ENCODE results near the gene SLC25A13. TPM values are rescaled to one million over a fixed set of nuclear protein-coding genes. Genes with fewer than 3 reads are reported as not detected.
"Not testable (repeated sequence)": the region's sequence is repeated elsewhere in the genome, so short reads cannot be mapped to it uniquely, and the experiment has no call there.

The SLC25A13 gene
- total RNA-seq, 2 donors from 2014 or later = 6.5 to 12.8 TPM

DNA sequence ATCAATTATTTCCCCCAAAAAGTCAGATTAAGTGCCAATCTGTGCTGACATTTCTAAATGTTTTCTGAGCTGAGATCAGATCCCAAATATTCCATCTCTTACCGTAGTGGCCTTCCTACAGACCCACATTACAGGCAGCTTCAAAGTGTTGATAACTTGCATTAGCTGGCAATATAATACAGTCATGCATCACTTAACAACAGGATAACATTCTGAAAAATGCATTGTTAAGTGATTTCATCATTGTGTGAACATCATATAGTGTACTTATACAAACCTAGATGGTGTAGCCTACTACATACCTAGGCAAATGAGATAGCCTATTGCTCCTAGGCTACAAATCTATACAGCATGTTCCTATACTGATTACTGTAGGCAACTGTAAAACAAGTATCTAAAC is 22.4 kb downstream of the SLC25A13 start:
- H3K27ac Mint-ChIP-seq = no peak overlapping the region
- no peak for ATAC-seq (replicated peaks)
- H3K4me1 Mint-ChIP-seq = peaks cover 16% of the 10 kb centered on the region
- no peaks in the 10 kb centered on the region for H3K9me3 Mint-ChIP-seq
- no peaks in the 10 kb centered on the region for H3K27me3 Mint-ChIP-seq
- no peak overlapping the region for H3K4me3 Mint-ChIP-seq
- peaks cover 22% of the 10 kb centered on the region for H3K36me3 Mint-ChIP-seq (ENCODE audit: low read depth)

DNA sequence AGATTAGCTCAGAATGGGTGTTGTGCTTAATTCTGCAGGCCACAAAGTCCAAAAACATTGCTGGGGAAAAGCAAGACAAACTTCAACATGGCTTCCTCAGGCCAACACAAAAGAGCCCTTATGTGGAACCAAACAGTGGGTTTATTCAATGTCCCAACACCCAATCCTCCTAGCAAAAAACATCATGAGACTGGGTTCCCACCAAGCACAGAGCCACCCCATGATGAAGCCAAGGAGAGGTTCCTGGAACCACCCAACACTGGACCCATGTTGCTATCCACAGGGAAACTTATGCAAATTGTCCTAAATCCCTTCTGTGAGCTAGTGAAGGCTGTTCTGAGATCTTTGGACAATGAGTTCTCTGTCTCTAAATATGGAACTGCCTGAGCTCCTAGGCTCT is 24.0 kb downstream of the SLC25A13 start:
- Mint-ChIP-seq H3K4me3 (no peak overlapping the region), H3K4me1 (peaks cover 4% of the 10 kb centered on the region), H3K27ac (no peak overlapping the region), H3K9me3 (no peaks in the 10 kb centered on the region), H3K36me3 (ENCODE audit: low read depth) (peaks cover 35% of the 10 kb centered on the region), H3K27me3 (no peaks in the 10 kb centered on the region)
- no peak for ATAC-seq (replicated peaks)

DNA sequence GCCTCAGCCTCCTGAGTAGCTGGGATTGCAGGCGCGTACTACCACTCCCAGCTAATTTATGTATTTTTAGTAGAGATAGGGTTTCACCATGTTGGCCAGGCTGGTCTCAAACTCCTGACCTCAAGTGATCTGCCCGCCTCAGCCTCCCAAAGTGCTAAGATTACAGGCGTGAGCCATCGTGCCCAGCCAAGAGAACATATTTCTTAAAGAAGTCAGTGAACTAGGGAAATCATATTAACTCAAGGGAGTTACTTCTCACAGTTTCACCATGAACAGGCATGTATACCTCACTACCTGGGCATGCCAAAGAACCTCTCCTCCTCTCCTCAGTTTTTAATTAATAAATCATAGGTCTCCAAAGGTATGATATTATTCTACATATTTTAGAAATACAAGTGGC is 24.5 kb downstream of the SLC25A13 start:
- not testable (repeated sequence) for H3K27ac Mint-ChIP-seq; H3K27me3 Mint-ChIP-seq; H3K9me3 Mint-ChIP-seq; H3K4me3 Mint-ChIP-seq; ATAC-seq (replicated peaks); H3K4me1 Mint-ChIP-seq
- H3K36me3 Mint-ChIP-seq (ENCODE audit: low read depth) = peaks cover 39% of the 10 kb centered on the region

DNA sequence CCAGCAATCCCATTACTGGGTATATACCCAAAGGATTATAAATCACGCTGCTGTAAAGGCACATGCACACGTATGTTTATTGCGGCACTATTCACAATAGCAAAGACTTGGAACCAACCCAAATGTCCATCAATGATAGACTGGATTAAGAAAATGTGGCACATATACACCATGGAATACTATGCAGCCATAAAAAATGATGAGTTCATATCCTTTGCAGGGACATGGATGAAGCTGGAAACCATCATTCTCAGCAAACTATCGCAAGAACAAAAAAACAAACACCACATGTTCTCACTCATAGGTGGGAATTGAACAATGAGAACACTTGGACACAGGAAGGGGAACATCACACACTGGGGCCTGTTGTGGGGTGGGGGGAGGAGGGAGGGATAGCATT is 28.0 kb downstream of the SLC25A13 start:
- H3K4me3 Mint-ChIP-seq; H3K9me3 Mint-ChIP-seq; ATAC-seq (replicated peaks); H3K4me1 Mint-ChIP-seq; H3K27ac Mint-ChIP-seq; H3K27me3 Mint-ChIP-seq: not testable (repeated sequence)
- H3K36me3 Mint-ChIP-seq (ENCODE audit: low read depth) = peaks cover 40% of the 10 kb centered on the region

DNA sequence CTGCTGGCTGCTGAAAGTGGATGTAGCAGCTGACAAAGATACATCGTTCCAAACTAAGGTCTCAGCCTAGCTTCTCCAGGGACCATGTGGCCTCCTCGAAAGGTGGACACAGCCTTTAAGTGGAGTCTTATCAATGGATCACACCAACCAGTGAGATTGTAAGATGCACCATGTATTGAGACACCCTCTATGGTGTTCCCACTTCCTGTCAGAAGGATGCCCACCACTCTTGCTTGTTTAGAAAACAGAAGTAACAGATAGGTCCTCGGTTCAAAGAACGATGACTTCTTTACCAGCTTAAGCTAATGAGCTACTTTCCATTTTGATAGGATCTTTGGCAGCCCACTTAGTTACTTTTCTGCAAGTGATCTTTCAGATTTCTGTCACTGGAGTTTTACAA is 34.3 kb downstream of the SLC25A13 start:
- H3K27ac Mint-ChIP-seq = no peak overlapping the region
- peaks cover 2% of the 10 kb centered on the region for H3K36me3 Mint-ChIP-seq (ENCODE audit: low read depth)
- no peak overlapping the region for H3K4me3 Mint-ChIP-seq
- ATAC-seq (replicated peaks) = no peak
- H3K27me3 Mint-ChIP-seq = no peaks in the 10 kb centered on the region
- H3K9me3 Mint-ChIP-seq = no peaks in the 10 kb centered on the region
- peaks cover 36% of the 10 kb centered on the region for H3K4me1 Mint-ChIP-seq

DNA sequence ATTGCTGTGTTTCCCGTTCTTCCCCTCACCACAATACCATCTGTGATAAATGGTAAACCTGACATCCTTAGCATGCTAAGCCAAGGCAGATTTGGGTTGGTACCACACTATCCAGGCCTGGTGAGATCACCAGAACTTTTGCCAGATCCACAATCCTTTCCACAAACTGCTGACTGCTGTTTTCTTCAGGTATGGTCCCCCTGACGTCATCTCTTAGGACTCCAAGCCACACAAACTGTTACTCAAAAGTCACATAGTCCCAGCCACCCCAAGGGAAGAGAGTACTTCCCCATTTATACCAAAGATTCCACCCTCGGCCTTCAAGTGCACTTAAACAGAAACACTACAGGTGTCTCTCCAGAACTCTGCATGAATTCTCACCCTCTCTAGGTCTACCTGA is 34.8 kb downstream of the SLC25A13 start:
- Mint-ChIP-seq H3K36me3 (ENCODE audit: low read depth) (no peaks in the 10 kb centered on the region), H3K27ac (no peak overlapping the region), H3K9me3 (no peaks in the 10 kb centered on the region), H3K27me3 (no peaks in the 10 kb centered on the region), H3K4me1 (peaks cover 36% of the 10 kb centered on the region), H3K4me3 (no peak overlapping the region)
- ATAC-seq (replicated peaks) = no peak

DNA sequence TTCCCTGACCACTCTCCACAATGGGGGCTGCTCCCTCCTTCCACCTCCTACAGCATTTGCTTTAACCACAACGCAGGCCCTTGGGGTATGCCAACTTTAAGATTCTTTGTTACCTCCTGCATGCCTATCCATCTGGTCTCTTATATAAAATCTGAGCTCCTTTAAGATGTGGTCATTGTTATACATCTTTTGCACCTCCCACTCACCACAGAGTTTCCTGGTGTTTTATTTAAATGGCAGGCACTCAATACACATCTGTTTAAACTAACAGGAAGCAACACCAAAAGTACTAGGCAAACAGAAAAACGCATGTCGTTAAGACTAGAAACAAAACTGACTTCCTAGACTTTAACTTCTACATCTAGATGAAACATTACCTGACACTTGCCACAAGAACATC is 36.3 kb downstream of the SLC25A13 start:
- Mint-ChIP-seq H3K27me3 (no peaks in the 10 kb centered on the region), H3K27ac (peak overlapping the region; percentile 85), H3K36me3 (ENCODE audit: low read depth) (no peaks in the 10 kb centered on the region), H3K9me3 (no peaks in the 10 kb centered on the region), H3K4me3 (peak overlapping the region; percentile 71), H3K4me1 (peaks cover 30% of the 10 kb centered on the region)
- peak; percentile 64 for ATAC-seq (replicated peaks)

DNA sequence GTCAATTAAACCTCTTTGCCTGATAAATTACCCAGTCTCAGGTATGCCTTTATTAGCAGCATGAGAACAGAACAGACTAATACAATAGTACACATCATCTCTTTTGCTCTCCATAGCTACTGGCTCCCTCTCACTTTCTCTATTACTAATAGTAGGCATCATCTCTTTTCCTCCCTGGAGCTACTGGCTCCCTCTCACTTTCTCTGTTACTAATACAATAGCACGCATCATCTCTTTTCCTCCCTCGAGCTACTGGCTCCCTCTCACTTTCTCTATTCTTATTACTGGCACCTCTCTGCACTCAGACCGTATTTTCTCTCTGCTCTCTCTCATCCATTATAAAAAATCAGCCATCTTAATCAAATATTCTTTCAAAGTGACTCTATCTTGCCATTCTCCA is 37.1 kb downstream of the SLC25A13 start:
- peak; percentile 89 for ATAC-seq (replicated peaks)
- no peaks in the 10 kb centered on the region for H3K36me3 Mint-ChIP-seq (ENCODE audit: low read depth)

DNA sequence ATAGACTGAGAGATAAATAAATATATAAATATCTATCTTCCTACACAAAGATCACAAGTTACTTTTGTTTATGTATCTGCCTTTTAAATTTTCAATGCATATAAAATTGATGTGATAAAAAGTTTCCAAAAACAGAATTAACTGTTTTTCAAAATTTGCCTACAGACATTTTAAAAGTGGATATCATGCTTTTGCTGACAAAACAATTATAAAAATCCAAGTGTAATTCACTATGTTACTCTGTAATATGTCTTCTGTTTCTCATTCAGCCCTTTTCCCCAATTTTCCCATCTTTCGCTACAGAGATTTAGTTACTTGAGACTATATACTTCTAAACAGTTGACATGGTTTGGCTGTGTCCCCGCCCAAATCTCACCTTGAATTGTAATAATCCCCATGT is 37.7 kb downstream of the SLC25A13 start:
- Mint-ChIP-seq H3K4me1 (peaks cover 27% of the 10 kb centered on the region), H3K27ac (peak overlapping the region; percentile 85), H3K4me3 (no peak overlapping the region), H3K9me3 (no peaks in the 10 kb centered on the region), H3K27me3 (no peaks in the 10 kb centered on the region), H3K36me3 (ENCODE audit: low read depth) (no peaks in the 10 kb centered on the region)
- ATAC-seq (replicated peaks) = no peak

More for the DNA sequence above, 37.1 kb downstream of the SLC25A13 start:
- Mint-ChIP-seq H3K27ac (peak overlapping the region; percentile 85), H3K4me1 (peaks cover 30% of the 10 kb centered on the region), H3K4me3 (peak overlapping the region; percentile 71), H3K27me3 (no peaks in the 10 kb centered on the region), H3K9me3 (no peaks in the 10 kb centered on the region)

DNA sequence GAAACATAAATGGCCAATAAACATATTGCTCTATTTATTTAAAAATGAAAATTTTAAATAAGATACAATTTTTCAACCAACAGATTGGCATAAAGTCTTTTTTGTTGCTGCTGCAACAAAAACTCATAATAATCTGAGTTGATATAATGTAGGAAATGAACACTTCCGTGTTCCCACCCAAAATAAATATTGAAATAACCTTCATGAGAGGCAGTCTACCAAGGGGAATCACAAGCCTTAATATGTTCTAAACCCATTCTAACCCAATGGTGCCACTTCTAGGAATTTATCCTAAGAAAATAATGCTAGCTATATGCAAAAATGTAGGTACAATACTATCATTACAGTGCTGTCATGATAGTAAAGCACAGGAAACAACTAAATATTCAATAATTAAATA is 39.1 kb downstream of the SLC25A13 start:
- H3K36me3 Mint-ChIP-seq (ENCODE audit: low read depth) = no peaks in the 10 kb centered on the region
- H3K27ac Mint-ChIP-seq = no peak overlapping the region
- no peaks in the 10 kb centered on the region for H3K27me3 Mint-ChIP-seq
- no peaks in the 10 kb centered on the region for H3K9me3 Mint-ChIP-seq
- H3K4me3 Mint-ChIP-seq = no peak overlapping the region
- no peak for ATAC-seq (replicated peaks)
- H3K4me1 Mint-ChIP-seq = peaks cover 27% of the 10 kb centered on the region

DNA sequence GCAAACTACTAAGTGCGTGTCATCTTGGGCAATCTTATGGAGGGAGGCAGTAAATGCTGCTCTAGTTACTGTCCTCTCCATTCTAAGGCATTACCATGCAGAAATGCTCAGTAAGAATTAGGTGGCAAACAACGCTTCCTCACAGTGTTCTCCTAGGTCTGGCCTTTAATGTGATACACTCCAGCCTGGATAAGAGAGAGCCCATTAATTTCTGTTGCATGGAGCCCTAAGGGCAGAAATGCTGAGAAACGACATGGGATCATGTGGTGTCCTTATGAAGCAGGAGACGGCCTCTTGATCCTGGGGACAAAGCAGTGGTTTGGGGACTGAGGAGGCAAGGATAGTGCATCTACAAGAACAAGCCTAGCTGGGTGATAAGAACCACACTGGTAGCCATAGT is 44.0 kb downstream of the SLC25A13 start:
- no peak for ATAC-seq (replicated peaks)

DNA sequence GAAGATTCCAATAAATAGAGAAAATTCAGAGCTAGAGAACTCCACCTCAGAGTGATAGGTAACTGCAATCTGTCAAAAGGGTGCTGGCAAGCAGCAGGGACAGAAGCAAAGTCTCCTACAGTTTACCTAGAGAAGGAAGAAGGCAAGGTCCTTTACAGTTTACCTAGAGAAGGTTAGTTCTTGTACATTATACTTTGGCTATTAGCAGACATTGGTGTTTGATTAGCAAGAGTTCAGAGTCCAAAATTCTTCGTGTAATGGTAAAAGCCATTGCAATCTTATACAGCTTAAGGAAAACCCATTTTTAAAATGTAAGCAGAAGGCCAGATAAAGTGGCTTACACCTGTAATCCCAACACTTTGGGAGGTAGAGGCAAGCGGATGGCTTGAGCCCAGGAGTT is 45.9 kb downstream of the SLC25A13 start:
- H3K9me3 Mint-ChIP-seq = peaks cover under 1% of the 10 kb centered on the region
- H3K27me3 Mint-ChIP-seq = no peaks in the 10 kb centered on the region
- H3K4me1 Mint-ChIP-seq = peaks cover 1% of the 10 kb centered on the region
- no peak overlapping the region for H3K27ac Mint-ChIP-seq
- H3K36me3 Mint-ChIP-seq (ENCODE audit: low read depth) = peaks cover 41% of the 10 kb centered on the region
- no peak for ATAC-seq (replicated peaks)
- H3K4me3 Mint-ChIP-seq = no peak overlapping the region

More for the DNA sequence above, 44.0 kb downstream of the SLC25A13 start:
- H3K4me1 Mint-ChIP-seq = no peaks in the 10 kb centered on the region
- H3K4me3 Mint-ChIP-seq = no peak overlapping the region
- H3K9me3 Mint-ChIP-seq = no peaks in the 10 kb centered on the region
- H3K27me3 Mint-ChIP-seq = no peaks in the 10 kb centered on the region
- H3K27ac Mint-ChIP-seq = no peak overlapping the region
- H3K36me3 Mint-ChIP-seq (ENCODE audit: low read depth) = peaks cover 36% of the 10 kb centered on the region

DNA sequence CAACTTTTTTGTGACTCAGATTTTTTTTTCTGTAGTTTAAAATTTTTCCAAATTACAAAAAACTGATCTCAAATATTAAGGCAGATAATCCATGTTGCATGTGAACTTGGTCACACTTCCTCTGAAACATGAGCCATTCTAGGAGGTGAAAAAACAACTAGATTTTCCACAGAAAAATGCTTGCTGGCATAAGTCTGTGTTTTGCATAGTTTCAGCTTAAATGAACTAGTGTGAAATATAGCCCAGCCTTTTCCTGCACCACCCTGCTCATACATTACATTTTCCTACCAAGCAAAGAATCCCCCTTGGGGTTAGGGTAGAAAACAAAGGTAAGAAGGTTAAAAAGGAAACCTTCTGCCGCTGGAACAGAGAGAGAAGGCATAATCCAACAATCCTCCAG is 48.2 kb downstream of the SLC25A13 start:
- Mint-ChIP-seq H3K4me3 (no peak overlapping the region), H3K36me3 (ENCODE audit: low read depth) (peaks cover 55% of the 10 kb centered on the region), H3K9me3 (peaks cover 4% of the 10 kb centered on the region), H3K4me1 (peaks cover 8% of the 10 kb centered on the region), H3K27me3 (no peaks in the 10 kb centered on the region), H3K27ac (no peak overlapping the region)
- ATAC-seq (replicated peaks) = no peak

DNA sequence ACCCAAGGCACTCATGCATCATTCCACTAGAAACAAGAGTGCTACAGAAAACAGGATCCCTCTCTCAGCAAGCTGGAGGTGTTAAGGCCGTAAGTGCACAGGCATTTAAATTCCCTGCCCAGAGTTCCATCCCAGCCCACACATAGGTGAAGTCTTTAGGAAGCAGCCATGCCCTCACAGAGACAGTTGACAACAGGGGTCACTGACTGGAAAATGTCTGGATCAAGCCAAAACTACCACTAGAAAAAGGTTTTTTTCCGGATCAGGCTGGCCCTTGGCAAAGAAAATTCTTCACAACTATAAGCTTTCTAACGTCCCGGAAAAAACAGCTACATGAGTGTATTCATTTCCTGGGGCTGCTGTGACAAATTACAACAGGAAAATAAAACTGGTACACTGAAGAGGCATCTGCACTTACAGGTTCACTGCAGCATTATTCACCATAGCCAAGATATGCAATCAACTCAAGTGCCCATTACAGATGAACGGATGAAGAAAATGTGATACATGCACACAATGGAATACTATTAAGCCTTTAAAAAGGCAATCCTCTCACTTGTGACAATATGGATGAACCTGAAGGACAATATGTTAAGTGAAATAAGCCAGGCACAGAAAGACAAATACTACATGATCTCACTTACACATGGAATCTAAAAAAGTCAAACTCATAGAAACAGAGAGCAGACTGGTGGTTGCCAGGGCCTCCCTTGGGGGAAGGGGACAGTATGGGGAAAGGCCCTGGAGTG is 52.5 kb downstream of the SLC25A13 start:
- Mint-ChIP-seq H3K9me3 (peaks cover 4% of the 10 kb centered on the region), H3K27me3 (no peaks in the 10 kb centered on the region), H3K4me3 (no peak overlapping the region), H3K4me1 (peaks cover 10% of the 10 kb centered on the region), H3K27ac (no peak overlapping the region), H3K36me3 (ENCODE audit: low read depth) (peaks cover 42% of the 10 kb centered on the region)
- ATAC-seq (replicated peaks) = no peak

DNA sequence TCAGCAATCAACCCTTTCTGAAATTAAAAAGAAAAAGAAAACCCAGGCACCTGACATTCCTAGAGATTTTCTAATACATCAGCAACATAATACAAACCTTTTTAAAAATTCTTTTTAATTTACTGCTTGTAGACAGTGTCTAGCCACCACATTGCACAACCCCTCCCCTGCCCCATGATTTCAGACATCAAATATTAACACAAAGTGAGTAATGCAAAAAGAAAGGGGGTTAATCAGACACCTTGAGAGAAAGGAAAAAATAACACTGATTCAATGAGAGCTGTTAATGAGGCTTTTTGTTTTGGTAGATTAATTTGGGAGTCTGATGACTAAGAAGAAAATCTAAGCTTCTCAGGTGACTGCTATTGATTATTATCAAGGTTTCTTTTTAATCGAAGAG is 55.3 kb downstream of the SLC25A13 start:
- H3K36me3 Mint-ChIP-seq (ENCODE audit: low read depth) = peaks cover 27% of the 10 kb centered on the region
- H3K27me3 Mint-ChIP-seq = no peaks in the 10 kb centered on the region
- no peak overlapping the region for H3K27ac Mint-ChIP-seq
- H3K9me3 Mint-ChIP-seq = peaks cover 4% of the 10 kb centered on the region
- H3K4me1 Mint-ChIP-seq = peaks cover 25% of the 10 kb centered on the region
- H3K4me3 Mint-ChIP-seq = no peak overlapping the region
- ATAC-seq (replicated peaks) = no peak

DNA sequence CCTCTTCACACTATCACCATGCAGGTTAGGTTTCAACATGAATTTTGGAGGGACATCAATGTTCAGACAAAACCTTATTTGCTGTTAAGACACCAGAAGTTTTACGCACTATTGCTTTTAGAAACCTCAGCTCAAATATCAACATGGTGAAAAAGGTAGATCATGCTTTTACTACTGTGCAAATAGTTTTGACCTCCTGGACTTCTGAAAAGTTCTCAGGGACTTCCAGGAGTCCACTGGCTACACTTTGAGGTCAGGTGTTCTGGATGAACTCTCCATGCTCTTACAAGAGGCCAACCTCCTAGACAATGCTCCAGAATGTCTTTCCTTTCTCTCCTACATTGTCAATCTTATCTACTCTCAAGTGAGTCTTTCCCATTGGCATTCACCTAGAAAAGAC is 55.9 kb downstream of the SLC25A13 start:
- H3K27me3 Mint-ChIP-seq = no peaks in the 10 kb centered on the region
- H3K9me3 Mint-ChIP-seq = peaks cover 4% of the 10 kb centered on the region
- ATAC-seq (replicated peaks) = no peak
- H3K27ac Mint-ChIP-seq = no peak overlapping the region
- H3K36me3 Mint-ChIP-seq (ENCODE audit: low read depth) = peaks cover 23% of the 10 kb centered on the region
- no peak overlapping the region for H3K4me3 Mint-ChIP-seq
- H3K4me1 Mint-ChIP-seq = peaks cover 23% of the 10 kb centered on the region
